Effector CD8-positive, alpha-beta T cell (primary cell): ENCODE measurements around the gene HS3ST2.
"Not testable (repeated sequence)": the region's sequence is repeated elsewhere in the genome, so short reads cannot be mapped to it uniquely, and the experiment has no call there.

ENCODE experiments used
- DNase-seq: peaks from one replicate; lab custom pipeline; 2025; lab: John Stamatoyannopoulos, UW

HS3ST2 gene

GRCh38 chr16:22813223-22813947 is 577 bp upstream of the HS3ST2 start:
- no peak for DNase-seq

- DNase-seq, result no peak
Measured at GRCh38 chr16:22814711-22815105, 746 bp downstream of the HS3ST2 start.

GRCh38 chr16:22815863-22816262 is 1.9 kb downstream of the HS3ST2 start:
- DNase-seq, result no peak

GRCh38 chr16:22816475-22816874 is 2.5 kb downstream of the HS3ST2 start:
- DNase-seq, result no peak

GRCh38 chr16:22818736-22819135 is 4.8 kb downstream of the HS3ST2 start:
- DNase-seq, result not testable (repeated sequence)

GRCh38 chr16:22838681-22839080 is 24.7 kb downstream of the HS3ST2 start:
- no peak for DNase-seq

- DNase-seq, result not testable (repeated sequence)
Measured at GRCh38 chr16:22842031-22842430, 28.1 kb downstream of the HS3ST2 start.

- no peak for DNase-seq
Measured at GRCh38 chr16:22843122-22843521, 29.2 kb downstream of the HS3ST2 start.

- DNase-seq, result no peak
Measured at GRCh38 chr16:22843856-22844255, 29.9 kb downstream of the HS3ST2 start.

- no peak for DNase-seq
Measured at GRCh38 chr16:22844416-22844815, 30.5 kb downstream of the HS3ST2 start.

- no peak for DNase-seq
Measured at GRCh38 chr16:22847100-22847499, 33.1 kb downstream of the HS3ST2 start.

- no peak for DNase-seq
Measured at GRCh38 chr16:22847690-22848089, 33.7 kb downstream of the HS3ST2 start.

- DNase-seq, result no peak
Measured at GRCh38 chr16:22848451-22848850, 34.5 kb downstream of the HS3ST2 start.

GRCh38 chr16:22849517-22849916 is 35.6 kb downstream of the HS3ST2 start:
- DNase-seq, result no peak

GRCh38 chr16:22855231-22855630 is 41.3 kb downstream of the HS3ST2 start:
- no peak for DNase-seq

- no peak for DNase-seq
Measured at GRCh38 chr16:22857296-22858025, 43.5 kb downstream of the HS3ST2 start.

GRCh38 chr16:22859925-22860324 is 46.0 kb downstream of the HS3ST2 start:
- no peak for DNase-seq

- no peak for DNase-seq
Measured at GRCh38 chr16:22861580-22861979, 47.6 kb downstream of the HS3ST2 start.

GRCh38 chr16:22862046-22862445 is 48.1 kb downstream of the HS3ST2 start:
- DNase-seq, result no peak

GRCh38 chr16:22864375-22864774 is 50.4 kb downstream of the HS3ST2 start:
- no peak for DNase-seq

GRCh38 chr16:22868593-22869224 is 54.7 kb downstream of the HS3ST2 start:
- no peak for DNase-seq

- DNase-seq, result no peak
Measured at GRCh38 chr16:22871861-22872260, 57.9 kb downstream of the HS3ST2 start.

- DNase-seq, result no peak
Measured at GRCh38 chr16:22874394-22874793, 60.4 kb downstream of the HS3ST2 start.
